ENCODE measurements around the gene CSGALNACT2.

Gene CSGALNACT2

DNA sequence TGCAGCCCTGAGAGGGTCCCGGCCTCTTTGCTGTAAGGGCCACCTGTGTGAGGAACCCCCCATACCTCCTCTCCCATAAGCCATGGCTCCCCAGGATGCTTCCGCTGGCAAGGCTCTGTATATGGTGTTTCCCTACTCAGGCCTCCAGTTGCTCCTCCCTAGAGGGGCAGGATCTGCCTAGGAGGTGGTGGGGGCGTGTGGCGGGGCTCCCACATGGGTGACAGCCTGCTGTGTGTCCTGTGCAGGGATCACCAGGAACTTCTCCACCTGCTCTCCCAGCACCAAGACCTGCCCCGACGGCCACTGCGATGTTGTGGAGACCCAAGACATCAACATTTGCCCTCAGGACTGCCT is 25.7 kb upstream of the CSGALNACT2 start:
- TF ChIP-seq, protein P1, sequence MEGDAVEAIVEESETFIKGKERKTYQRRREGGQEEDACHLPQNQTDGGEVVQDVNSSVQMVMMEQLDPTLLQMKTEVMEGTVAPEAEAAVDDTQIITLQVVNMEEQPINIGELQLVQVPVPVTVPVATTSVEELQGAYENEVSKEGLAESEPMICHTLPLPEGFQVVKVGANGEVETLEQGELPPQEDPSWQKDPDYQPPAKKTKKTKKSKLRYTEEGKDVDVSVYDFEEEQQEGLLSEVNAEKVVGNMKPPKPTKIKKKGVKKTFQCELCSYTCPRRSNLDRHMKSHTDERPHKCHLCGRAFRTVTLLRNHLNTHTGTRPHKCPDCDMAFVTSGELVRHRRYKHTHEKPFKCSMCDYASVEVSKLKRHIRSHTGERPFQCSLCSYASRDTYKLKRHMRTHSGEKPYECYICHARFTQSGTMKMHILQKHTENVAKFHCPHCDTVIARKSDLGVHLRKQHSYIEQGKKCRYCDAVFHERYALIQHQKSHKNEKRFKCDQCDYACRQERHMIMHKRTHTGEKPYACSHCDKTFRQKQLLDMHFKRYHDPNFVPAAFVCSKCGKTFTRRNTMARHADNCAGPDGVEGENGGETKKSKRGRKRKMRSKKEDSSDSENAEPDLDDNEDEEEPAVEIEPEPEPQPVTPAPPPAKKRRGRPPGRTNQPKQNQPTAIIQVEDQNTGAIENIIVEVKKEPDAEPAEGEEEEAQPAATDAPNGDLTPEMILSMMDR (IDR thresholded peaks at IDR 0.05; ENCODE audit: extremely low read depth, insufficient read depth, missing control alignments): no peak
- DNase-seq (ENCODE audit: low spot score): no peak
- in situ Hi-C loops (cut with MboI; ENCODE audit: low pct_unique_long_range_greater_than_20kb, low sequenced_read_pairs, unreplicated experiment): no loop called here

- in situ Hi-C loops (cut with MboI; ENCODE audit: low pct_unique_long_range_greater_than_20kb, low sequenced_read_pairs, unreplicated experiment): no loop called here
- DNase-seq (ENCODE audit: low spot score): no peak
- TF ChIP-seq, protein P1 (IDR thresholded peaks at IDR 0.05; ENCODE audit: extremely low read depth, insufficient read depth, missing control alignments): no peak
These were observed 24.8 kb upstream of the CSGALNACT2 start for GRCh38 chr10:43113201-43114087.

- in situ Hi-C loops (cut with MboI; ENCODE audit: low pct_unique_long_range_greater_than_20kb, low sequenced_read_pairs, unreplicated experiment): no loop called here
- no peak for DNase-seq (ENCODE audit: low spot score)
- TF ChIP-seq, protein P1 (IDR thresholded peaks at IDR 0.05; ENCODE audit: extremely low read depth, insufficient read depth, missing control alignments): no peak
These were observed 24.0 kb upstream of the CSGALNACT2 start for GRCh38 chr10:43114088-43114742.

- in situ Hi-C loops (cut with MboI; ENCODE audit: low pct_unique_long_range_greater_than_20kb, low sequenced_read_pairs, unreplicated experiment): no loop called here
- TF ChIP-seq, protein P1 (IDR thresholded peaks at IDR 0.05; ENCODE audit: extremely low read depth, insufficient read depth, missing control alignments): no peak
- DNase-seq (ENCODE audit: low spot score): no peak
These were observed 23.3 kb upstream of the CSGALNACT2 start for GRCh38 chr10:43114743-43115611.

DNA sequence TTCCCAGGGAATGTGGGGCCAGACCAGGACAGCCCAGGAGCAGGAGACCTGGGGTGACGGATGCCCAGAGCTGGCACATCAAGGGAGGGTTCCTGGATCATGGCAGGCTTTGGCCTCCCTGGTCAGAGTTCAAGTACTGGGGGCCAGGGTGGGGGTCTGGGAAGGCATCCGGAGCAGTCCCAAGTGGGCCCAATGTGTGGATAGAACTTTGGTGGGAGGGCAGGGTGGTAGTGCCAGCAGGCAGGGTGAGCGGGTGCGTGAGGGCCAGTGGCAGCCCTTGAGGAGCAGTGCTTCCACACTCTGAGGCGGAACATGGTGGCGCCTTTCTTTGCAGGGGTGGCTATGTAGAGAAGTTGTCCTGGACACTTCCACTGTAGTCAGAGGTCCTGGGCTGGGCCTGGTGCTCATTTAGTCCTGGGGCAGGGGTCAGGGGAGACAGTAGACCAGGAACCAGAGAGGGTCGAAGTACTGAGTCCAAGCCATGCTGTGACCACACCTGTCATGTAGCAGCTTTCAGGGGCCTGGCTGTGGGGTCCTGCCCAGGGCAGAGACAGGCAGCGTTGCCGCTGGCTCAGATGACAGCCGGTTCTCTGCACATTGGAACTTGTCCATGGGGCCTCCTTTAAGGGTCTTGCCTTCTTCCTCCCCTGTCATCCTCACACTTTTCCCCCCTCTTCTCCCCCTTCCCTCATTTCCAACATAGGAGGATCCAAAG is 22.2 kb upstream of the CSGALNACT2 start:
- DNase-seq (ENCODE audit: low spot score): no peak
- in situ Hi-C loops (cut with MboI; ENCODE audit: low pct_unique_long_range_greater_than_20kb, low sequenced_read_pairs, unreplicated experiment): no loop called here
- TF ChIP-seq, protein P1 (IDR thresholded peaks at IDR 0.05; ENCODE audit: extremely low read depth, insufficient read depth, missing control alignments): no peak

DNA sequence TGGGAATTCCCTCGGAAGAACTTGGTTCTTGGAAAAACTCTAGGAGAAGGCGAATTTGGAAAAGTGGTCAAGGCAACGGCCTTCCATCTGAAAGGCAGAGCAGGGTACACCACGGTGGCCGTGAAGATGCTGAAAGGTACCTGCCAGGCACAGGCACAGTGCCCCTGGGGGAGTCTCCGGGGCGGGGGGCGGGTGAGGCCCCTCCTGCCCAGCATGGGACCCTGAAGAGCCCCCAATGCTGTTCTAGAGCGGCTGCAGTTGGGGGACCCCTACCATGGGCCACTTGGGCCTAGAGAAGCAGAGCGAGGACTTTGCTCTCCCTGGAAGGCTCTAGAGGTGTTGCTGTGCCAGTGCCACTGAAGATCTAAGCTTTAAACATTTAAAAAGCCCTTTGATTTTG is 21.6 kb upstream of the CSGALNACT2 start:
- TF ChIP-seq, protein P1 (IDR thresholded peaks at IDR 0.05; ENCODE audit: extremely low read depth, insufficient read depth, missing control alignments): no peak
- DNase-seq (ENCODE audit: low spot score): no peak
- in situ Hi-C loops (cut with MboI; ENCODE audit: low pct_unique_long_range_greater_than_20kb, low sequenced_read_pairs, unreplicated experiment): no loop called here
